Activated CD4-positive, alpha-beta T cell treated with anti-CD3 and anti-CD28 coated beads for 4 hours (primary cell): ENCODE measurements around the gene NXPE3.
"Not testable (repeated sequence)": the region's sequence is repeated elsewhere in the genome, so short reads cannot be mapped to it uniquely, and the experiment has no call there.

Experiments used
- DNase-seq, 2 donors: peaks; one replicate each; pipeline ENCODE4 v3.0.0-alpha.2; 2020

NXPE3 gene

GRCh38 chr3:101852983-101853840, 74.2 kb downstream of the NXPE3 start:
- DNase-seq, result no peak

GRCh38 chr3:101853982-101854381, 75.0 kb downstream of the NXPE3 start:
- DNase-seq, result no peak

- DNase-seq, result no peak
These were observed 75.7 kb downstream of the NXPE3 start for GRCh38 chr3:101854608-101855304.

GRCh38 chr3:101857301-101857741, 78.3 kb downstream of the NXPE3 start:
- no peak for DNase-seq

GRCh38 chr3:101858464-101859030, 79.5 kb downstream of the NXPE3 start:
- no peak for DNase-seq

GRCh38 chr3:101859882-101860448, 81.0 kb downstream of the NXPE3 start:
- DNase-seq, result no peak

- DNase-seq, result no peak
These were observed 82.3 kb downstream of the NXPE3 start for GRCh38 chr3:101861212-101861788.

- no peak for DNase-seq
These were observed 82.9 kb downstream of the NXPE3 start for GRCh38 chr3:101861789-101862415.

GRCh38 chr3:101862416-101863165, 83.6 kb downstream of the NXPE3 start:
- DNase-seq, result no peak

- not testable (repeated sequence) for DNase-seq
These were observed 85.9 kb downstream of the NXPE3 start for GRCh38 chr3:101864926-101865325.

- no peak for DNase-seq
These were observed 86.9 kb downstream of the NXPE3 start for GRCh38 chr3:101865751-101866509.

- DNase-seq, result no peak
These were observed 88.5 kb downstream of the NXPE3 start for GRCh38 chr3:101867511-101867910.

GRCh38 chr3:101867996-101868395, 89.0 kb downstream of the NXPE3 start:
- no peak for DNase-seq

- DNase-seq, result no peak
These were observed 89.8 kb downstream of the NXPE3 start for GRCh38 chr3:101868534-101869464.

GRCh38 chr3:101870138-101870537, 91.1 kb downstream of the NXPE3 start:
- no peak for DNase-seq

GRCh38 chr3:101873619-101874018, 94.6 kb downstream of the NXPE3 start:
- DNase-seq, result no peak

- no peak for DNase-seq
These were observed 97.1 kb downstream of the NXPE3 start for GRCh38 chr3:101876142-101876541.
